LNCaP clone FGC (cell line): ENCODE results near the gene HAGH.

ENCODE experiments used
- DNase-seq: peaks from one replicate; pipeline ENCODE4 v3.0.0-alpha.2; 2011; ENCODE audit warnings: low read depth
- H3K4me3 ChIP-seq: 2 replicates; pipeline ENCODE4 v1.5.1; 2011; ENCODE audit warnings: mild to moderate bottlenecking, low read depth, low read length, control low read depth
- TF ChIP-seq, protein P1 (sequence below): IDR thresholded peaks from 2 replicates; pipeline ENCODE4 v1.5.1; 2012; ENCODE audit warnings: mild to moderate bottlenecking; ENCODE audit not compliant: control insufficient read depth, insufficient read depth; ENCODE audit errors: extremely low read depth

Gene HAGH

DNA sequence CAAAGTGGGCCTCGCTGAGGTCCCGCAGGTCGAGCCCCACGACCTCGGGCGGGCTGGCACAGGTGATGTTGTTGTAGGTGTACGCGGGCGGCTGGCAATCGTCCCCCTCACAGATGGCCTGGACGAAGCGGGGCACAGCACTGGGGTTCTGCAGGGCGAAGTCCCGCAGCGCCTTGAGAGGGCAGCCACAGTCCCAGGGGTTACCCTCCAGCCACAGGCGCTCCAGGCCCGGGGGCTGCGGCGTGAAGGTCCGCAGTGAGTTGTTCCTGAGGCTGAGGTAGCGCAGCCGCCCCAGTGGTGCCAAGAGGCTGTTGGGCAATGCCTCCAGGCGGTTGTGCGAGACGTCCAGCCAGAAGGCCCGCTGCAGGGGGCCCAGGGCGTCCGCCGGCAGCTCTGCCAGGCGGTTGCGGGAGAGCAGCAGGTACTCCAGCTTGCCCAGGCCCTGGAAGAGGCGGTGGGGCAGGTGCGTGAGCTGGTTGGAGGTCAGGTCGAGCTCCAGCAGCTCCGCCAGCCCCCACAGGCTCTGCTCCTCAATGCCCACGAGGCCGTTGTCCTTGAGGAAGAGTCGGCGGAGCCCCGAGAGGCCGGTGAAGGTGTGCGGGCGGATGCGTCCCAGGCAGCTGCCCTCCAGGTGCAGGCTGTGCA, 35.9 kb downstream of the HAGH start:
- TF ChIP-seq, protein P1, sequence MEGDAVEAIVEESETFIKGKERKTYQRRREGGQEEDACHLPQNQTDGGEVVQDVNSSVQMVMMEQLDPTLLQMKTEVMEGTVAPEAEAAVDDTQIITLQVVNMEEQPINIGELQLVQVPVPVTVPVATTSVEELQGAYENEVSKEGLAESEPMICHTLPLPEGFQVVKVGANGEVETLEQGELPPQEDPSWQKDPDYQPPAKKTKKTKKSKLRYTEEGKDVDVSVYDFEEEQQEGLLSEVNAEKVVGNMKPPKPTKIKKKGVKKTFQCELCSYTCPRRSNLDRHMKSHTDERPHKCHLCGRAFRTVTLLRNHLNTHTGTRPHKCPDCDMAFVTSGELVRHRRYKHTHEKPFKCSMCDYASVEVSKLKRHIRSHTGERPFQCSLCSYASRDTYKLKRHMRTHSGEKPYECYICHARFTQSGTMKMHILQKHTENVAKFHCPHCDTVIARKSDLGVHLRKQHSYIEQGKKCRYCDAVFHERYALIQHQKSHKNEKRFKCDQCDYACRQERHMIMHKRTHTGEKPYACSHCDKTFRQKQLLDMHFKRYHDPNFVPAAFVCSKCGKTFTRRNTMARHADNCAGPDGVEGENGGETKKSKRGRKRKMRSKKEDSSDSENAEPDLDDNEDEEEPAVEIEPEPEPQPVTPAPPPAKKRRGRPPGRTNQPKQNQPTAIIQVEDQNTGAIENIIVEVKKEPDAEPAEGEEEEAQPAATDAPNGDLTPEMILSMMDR = no peak
- DNase-seq = no peak
- H3K4me3 ChIP-seq = no peak overlapping the region

DNA sequence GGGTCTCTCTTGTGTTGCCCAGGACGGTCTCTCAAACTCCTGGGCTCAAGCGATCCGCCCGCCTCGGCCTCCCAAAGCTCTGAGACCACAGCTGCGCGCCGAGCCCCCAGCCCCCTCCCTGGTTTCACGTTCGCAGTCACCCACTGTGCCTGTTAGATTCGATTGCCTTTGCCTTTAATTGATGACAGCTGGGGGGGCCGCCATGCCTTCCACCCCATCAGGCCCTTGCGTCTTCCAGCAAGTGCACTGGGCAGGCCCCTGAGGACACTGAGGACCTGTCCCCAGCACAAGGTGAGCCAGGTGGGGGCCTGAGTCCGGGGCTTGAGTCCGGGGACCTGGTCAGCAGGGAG, 36.4 kb downstream of the HAGH start:
- TF ChIP-seq, protein P1 = no peak
- no peak overlapping the region for H3K4me3 ChIP-seq
- no peak for DNase-seq

DNA sequence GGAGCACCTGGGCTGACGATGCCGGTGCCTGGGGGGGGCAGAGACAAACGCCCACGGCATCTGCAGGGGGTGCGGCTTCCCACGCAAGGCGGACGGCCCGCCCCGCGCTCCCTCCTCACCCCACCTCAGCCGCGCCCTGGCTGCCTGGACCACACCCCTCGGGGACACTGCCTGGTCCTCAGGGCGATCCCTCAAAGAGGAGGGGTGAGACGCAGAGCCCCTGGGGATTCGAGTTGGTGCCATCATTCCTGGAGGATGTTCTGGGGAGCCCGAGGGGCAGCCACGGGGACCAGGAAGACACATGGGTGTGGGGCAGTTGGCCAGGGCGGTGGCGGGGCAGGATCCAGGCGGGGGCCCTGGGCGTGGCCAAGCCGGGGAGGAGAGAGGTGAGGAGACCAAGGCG, 37.0 kb downstream of the HAGH start:
- TF ChIP-seq, protein P1 = no peak
- no peak for DNase-seq
- H3K4me3 ChIP-seq = no peak overlapping the region

DNA sequence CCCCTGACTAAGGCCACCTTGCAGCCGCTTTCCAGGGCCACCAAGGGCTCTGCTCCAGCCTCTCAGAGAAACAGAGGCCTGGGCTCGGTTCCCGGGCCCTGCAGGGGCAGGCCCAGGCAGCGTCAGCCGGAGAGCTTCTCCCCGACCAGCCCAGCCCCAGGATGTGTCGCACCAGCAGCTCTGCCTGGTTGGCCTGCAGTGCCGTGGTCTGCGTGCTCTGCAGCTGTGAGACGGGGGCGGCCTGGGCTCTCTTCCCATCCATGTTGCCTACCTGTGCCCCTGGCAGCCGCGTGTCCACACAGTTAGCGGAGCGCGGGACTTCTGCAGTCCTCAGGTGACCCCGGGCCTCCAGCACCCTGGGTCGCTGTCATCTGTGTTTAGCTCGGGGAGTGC, 37.9 kb downstream of the HAGH start:
- no peak overlapping the region for H3K4me3 ChIP-seq

DNA sequence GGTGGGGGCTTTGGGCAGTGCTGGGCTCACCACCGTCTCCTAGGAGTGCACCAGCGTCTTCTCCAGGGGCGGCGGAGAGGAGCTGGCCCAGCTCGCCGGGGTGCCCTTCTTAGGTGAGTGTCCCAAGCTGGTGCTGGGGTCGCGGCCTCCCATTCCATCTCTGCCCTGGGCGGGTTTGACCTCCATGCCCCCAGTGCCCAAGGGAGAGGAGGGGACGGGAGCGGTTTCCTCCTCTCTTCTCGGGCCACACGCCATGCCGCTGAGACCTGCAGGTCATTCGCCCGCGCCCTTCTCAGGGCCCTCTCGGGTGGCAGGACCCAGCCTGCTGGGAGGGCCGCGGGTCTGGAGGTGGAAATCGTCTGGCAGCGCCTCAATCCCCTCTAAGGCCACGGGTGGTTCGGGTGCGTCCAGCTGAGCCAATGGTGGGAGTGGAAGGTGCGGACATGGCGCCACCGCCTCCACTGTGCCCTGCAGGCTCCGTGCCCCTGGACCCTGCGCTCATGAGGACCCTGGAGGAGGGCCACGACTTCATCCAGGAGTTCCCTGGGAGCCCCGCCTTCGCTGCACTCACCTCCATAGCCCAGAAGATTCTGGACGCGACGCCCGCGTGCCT, 38.4 kb downstream of the HAGH start:
- H3K4me3 ChIP-seq = no peak overlapping the region
- no peak for DNase-seq
- TF ChIP-seq, protein P1 = no peak

More for the DNA sequence above, 37.9 kb downstream of the HAGH start:
- no peak for DNase-seq
- TF ChIP-seq, protein P1 = no peak

DNA sequence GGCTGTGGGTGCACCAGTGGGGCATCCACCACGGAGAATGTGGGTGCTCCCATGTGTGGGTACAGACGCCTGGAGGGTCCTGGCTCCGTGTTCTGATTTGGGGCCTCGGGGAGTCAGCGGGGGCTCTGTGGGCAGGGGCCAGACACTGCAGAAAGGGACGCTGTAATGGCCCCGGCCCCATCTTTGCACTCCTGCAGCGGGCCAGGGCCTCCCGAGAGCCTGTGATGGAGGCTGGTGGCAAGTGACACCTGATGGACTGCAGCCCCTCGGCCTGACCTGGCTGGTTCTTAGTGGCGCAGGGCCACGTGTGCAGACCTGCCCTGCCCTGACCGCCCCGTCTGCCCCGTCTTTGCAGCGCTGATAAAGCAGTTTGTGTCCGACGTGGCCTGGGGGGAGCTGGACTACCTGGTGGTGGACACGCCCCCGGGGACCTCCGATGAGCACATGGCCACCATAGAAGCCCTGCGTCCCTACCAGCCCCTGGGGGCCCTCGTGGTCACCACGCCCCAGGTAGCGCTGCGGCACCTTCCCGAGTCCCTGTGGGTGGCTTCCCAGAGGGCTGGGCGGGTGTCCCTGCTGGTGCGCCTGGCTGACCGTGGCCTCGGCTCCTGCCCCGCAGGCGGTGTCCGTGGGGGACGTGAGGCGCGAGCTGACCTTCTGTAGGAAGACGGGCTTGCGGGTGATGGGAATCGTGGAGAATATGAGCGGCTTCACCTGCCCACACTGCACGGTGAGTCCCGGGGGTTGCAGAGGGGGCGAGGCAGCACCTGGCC, 39.1 kb downstream of the HAGH start:
- TF ChIP-seq, protein P1 = no peak
- H3K4me3 ChIP-seq = no peak overlapping the region
- DNase-seq = no peak
